ENCODE measurements around the gene TMEM134. TPM values are rescaled to one million over a fixed set of nuclear protein-coding genes. Genes with fewer than 3 reads are reported as not detected.

The TMEM134 gene
- total RNA-seq, 3 donors from 2014 or later = 37.8 to 54.2 (median 42.3) TPM

DNA sequence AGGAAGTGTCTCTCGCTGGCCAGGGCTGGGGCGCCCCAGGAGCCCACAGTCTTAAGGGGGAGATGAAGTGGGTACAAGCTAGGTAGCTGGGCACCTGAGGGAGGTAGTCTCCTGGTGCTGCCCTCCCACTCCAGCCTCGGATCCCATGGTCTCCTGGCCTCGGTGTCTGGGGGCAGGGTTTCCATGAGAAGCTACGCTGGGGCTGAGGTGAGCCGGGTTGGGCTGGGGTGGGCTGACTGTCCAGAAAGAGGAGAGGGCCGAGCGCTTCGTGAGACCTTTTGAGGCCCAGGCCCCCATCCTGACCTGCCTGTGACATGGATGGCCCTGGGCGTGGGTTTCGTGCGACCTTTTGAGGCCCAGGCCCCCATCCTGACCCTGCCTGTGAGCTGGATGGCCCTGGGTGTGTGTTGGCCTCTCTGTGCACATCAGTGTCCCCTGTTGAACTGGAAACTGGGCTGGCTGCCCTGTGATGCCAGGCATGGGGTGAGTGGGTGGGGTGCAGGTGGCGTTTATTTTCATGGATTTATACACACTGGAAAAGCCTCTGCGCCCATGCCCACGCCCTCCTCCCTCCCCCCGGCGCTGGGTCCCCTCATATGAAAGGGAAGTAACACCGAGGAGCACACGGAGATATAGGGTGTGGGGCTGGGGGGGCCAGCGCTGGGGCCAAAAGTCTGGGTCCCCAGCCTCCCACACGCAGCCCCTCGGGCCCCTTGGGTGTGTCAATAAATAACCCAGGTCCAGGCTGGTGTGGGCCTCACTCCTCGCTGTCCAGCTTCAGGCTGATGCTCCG lies 22.4 kb upstream of the TMEM134 start:
- Histone ChIP-seq H3K27ac (peak overlapping the region; percentile 48 to 60), H3K4me3 (no peak overlapping the region), H3K9me3 (no peaks in the 10 kb centered on the region), H3K4me1 (no peaks in the 10 kb centered on the region), H3K27me3 (no peaks in the 10 kb centered on the region), H3K36me3 (no peaks in the 10 kb centered on the region)
- DNase-seq (ENCODE audit: low spot score in 2 of 2) = no peak
- TF ChIP-seq, protein P1, sequence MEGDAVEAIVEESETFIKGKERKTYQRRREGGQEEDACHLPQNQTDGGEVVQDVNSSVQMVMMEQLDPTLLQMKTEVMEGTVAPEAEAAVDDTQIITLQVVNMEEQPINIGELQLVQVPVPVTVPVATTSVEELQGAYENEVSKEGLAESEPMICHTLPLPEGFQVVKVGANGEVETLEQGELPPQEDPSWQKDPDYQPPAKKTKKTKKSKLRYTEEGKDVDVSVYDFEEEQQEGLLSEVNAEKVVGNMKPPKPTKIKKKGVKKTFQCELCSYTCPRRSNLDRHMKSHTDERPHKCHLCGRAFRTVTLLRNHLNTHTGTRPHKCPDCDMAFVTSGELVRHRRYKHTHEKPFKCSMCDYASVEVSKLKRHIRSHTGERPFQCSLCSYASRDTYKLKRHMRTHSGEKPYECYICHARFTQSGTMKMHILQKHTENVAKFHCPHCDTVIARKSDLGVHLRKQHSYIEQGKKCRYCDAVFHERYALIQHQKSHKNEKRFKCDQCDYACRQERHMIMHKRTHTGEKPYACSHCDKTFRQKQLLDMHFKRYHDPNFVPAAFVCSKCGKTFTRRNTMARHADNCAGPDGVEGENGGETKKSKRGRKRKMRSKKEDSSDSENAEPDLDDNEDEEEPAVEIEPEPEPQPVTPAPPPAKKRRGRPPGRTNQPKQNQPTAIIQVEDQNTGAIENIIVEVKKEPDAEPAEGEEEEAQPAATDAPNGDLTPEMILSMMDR (IDR thresholded peaks at IDR 0.05) = no peak
- TF ChIP-seq POLR2A (IDR thresholded peaks at IDR 0.05) = no peak
- TF ChIP-seq POLR2AphosphoS5 (IDR thresholded peaks at IDR 0.05) = no peak
- intact Hi-C loops (cut with DNase I; ENCODE audit: low total_unique reads) = no loop called here

DNA sequence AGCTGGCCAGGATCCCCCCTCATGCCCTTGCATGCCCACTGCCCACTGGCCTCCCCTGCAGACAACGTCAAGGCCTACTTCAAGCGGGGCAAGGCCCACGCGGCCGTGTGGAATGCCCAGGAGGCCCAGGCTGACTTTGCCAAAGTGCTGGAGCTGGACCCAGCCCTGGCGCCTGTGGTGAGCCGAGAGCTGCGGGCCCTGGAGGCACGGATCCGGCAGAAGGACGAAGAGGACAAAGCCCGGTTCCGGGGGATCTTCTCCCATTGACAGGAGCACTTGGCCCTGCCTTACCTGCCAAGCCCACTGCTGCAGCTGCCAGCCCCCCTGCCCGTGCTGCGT lies 21.6 kb upstream of the TMEM134 start:
- intact Hi-C loops (cut with DNase I; ENCODE audit: low total_unique reads) = no loop called here
- no peak overlapping the region for H3K4me3 ChIP-seq
- DNase-seq (ENCODE audit: low spot score in 2 of 2) = no peak
- no peaks in the 10 kb centered on the region for H3K9me3 ChIP-seq
- no peaks in the 10 kb centered on the region for H3K36me3 ChIP-seq
- no peaks in the 10 kb centered on the region for H3K27me3 ChIP-seq
- no peaks in the 10 kb centered on the region for H3K4me1 ChIP-seq
- peak overlapping the region in 1 of 2 donors; percentile 39 for H3K27ac ChIP-seq
- TF ChIP-seq POLR2A (IDR thresholded peaks at IDR 0.05) (no peak), POLR2AphosphoS5 (IDR thresholded peaks at IDR 0.05) (no peak)
- TF ChIP-seq, protein P1 (IDR thresholded peaks at IDR 0.05) = no peak

DNA sequence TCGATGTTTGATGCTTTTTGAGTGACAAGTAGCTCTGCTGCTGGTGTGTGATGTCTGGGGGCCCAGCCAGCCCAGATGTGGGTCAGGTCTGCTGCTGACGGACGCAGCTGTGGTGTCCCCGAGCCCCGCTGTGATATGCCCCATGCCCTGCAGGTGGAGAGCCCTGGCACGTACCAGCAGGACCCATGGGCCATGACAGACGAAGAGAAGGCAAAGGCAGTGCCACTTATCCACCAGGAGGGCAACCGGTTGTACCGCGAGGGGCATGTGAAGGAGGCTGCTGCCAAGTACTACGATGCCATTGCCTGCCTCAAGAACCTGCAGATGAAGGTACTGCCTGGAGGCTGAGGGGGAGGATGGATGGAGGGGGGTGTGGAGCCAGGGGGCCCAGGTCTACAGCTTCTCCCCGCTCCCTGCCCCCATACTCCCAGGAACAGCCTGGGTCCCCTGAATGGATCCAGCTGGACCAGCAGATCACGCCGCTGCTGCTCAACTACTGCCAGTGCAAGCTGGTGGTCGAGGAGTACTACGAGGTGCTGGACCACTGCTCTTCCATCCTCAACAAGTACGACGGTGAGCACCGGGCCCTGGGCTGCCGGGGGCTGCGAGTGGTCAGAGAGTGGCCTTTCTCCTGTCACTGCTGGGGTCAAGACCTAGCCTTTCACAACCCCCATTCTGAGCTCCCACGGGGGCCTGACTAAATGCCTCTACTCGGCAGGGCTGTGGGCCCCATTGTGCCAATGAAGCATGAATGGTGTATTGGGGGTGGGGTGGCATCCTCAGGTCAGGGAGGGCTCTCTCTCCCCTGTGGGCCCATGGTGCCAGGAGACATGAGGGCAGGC lies 21.1 kb upstream of the TMEM134 start:
- H3K4me3 ChIP-seq = no peak overlapping the region
- H3K27me3 ChIP-seq = no peaks in the 10 kb centered on the region
- H3K9me3 ChIP-seq = no peaks in the 10 kb centered on the region
- intact Hi-C loops (cut with DNase I; ENCODE audit: low total_unique reads) = no loop called here
- DNase-seq (ENCODE audit: low spot score in 2 of 2) = no peak
- H3K36me3 ChIP-seq = no peaks in the 10 kb centered on the region
- peak overlapping the region in 1 of 2 donors; percentile 39 for H3K27ac ChIP-seq
- no peaks in the 10 kb centered on the region for H3K4me1 ChIP-seq
- TF ChIP-seq POLR2AphosphoS5 (IDR thresholded peaks at IDR 0.05) = no peak
- TF ChIP-seq, protein P1 (IDR thresholded peaks at IDR 0.05) = no peak
- TF ChIP-seq POLR2A (IDR thresholded peaks at IDR 0.05) = no peak

DNA sequence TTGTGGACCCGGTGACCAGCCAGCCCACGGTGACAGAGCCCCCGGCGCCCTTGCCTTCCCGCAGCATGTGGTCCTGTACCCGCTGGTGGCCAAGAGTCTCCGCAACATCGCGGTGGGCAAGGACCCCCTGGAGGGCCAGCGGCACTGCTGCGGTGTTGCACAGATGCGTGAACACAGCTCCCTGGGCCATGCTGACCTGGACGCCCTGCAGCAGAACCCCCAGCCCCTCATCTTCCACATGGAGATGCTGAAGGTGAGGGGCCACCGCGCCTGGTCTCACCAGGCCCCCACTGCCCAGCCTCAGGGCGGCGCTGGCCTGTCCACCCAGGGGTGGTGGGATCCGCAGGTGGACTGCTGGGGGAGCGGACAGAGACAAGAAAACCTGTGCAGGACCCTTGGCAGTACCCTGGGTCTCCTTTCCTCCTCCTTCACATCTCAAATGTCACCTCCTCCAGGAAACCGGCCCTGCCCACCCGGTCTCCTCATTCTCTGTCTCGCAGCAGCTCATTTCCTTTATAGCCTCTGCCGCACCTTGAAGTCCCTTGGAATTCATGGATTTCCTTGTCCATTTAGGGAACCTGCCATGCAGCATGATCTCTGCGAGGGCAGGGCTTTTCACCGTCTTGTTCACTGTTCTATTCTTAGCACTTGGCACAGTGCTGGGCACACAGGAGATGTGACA lies 20.3 kb upstream of the TMEM134 start:
- Histone ChIP-seq H3K27me3 (no peaks in the 10 kb centered on the region), H3K4me1 (no peaks in the 10 kb centered on the region), H3K4me3 (no peak overlapping the region), H3K36me3 (no peaks in the 10 kb centered on the region), H3K27ac (no peak overlapping the region), H3K9me3 (no peaks in the 10 kb centered on the region)
- intact Hi-C loops (cut with DNase I; ENCODE audit: low total_unique reads) = no loop called here
- TF ChIP-seq POLR2A (IDR thresholded peaks at IDR 0.05) = no peak
- TF ChIP-seq, protein P1 (IDR thresholded peaks at IDR 0.05) = no peak
- TF ChIP-seq POLR2AphosphoS5 (IDR thresholded peaks at IDR 0.05) = no peak
- DNase-seq (ENCODE audit: low spot score in 2 of 2) = no peak
